NCI-H510A treated with DMSO at 0.1 percent for 48 hours (cell line): ENCODE data around the gene POLR2L.
A peak's percentile ranks its signal among the peaks of the same experiment; 100 is the strongest.

Experiments
- DNase-seq: peaks from one replicate; lab custom pipeline; 2025; lab: John Stamatoyannopoulos, UW

The POLR2L gene

DNA sequence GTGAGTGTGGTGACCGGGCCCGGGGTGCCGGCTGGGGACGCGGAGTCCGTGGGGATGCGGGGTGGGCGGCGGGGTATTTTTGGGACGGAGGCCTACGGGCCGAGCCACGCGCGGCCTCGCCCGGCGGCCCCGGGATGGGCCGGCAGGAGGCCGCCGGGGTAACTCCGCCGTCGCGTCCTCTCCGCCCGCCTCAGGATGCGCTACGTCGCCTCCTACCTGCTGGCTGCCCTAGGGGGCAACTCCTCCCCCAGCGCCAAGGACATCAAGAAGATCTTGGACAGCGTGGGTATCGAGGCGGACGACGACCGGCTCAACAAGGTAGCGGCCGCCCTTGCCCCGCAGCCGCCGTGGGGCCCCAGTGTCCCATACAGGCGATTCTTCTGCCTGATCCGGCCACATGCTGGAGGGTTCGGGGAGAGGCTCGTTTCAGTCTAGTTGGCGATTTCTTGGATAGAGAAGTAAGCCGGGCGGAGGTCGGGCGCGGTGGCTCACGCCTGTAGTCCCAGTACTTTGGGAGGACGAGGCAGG is 32.2 kb downstream of the POLR2L start:
- no peak for DNase-seq

- DNase-seq, result peak; percentile 86
These were observed 32.9 kb downstream of the POLR2L start, which contains the start of gene RPLP2 for GRCh38 chr11:809287-810039. Gene RPLP2 (plus strand): TSS chr11:809967. CDS start chr11:810235, 268 bp downstream.

- no peak for DNase-seq
These were observed 33.7 kb downstream of the POLR2L start for GRCh38 chr11:808427-809286.

DNA sequence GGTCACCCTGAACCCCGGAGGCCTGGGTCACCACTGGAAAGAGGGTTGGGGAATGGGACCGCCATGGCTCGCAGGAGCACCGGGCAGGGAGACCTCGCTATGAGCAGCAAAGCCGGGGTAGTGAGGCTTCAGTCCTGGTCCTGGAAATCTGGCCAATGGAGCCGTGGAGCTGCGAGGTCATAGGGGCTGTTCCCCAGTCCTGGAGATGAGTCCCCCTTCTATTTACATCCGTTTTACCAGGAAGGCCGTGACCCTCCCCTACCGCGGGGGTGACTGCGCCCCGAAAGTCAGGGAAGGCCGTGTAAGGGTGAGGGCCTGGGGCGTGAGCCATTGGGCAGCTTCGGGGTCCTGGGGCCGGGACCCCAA is 37.7 kb downstream of the POLR2L start:
- DNase-seq, result no peak

GRCh38 chr11:803770-804598 is 38.3 kb downstream of the POLR2L start:
- DNase-seq, result peak; percentile 25

- no peak for DNase-seq
These were observed 38.9 kb downstream of the POLR2L start for GRCh38 chr11:803467-803742.

DNA sequence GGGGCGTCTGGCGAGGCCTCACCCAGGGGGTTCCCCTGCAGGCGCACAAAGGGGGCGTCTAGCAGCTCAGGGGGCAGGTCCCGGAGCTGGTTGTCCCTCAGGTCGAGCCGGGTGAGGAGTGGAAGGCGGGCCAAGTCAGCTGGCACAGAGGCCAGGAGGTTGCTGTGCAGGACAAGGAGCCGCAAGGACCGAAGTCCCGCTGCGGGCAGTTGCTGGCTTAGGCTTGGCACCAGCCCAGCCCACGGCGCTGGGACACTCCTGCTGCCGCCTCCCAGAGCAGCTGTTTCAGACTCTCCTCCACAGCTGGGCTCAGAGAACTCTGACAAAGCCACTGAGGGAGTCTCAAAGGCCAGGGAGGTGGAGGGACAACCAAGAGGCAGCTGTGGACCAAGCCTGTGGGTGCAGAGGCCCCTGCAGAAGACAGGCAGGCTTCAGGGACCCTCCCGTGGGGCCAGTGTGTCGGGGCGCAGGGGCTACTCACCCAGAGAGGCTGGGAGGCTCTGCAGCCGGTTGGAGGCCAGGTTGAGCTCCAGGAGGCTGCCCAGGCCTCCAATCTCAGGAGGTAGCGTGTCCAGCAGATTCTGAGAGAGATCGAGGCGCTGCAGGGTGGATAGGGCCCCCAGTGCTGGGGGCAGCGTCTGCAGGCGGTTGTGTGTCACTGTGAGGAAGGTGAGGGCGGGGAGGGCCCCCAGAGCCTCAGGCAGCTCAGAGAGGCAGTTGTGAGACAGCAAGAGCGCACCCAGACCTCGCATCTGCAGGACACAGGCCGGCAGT is 39.4 kb downstream of the POLR2L start:
- DNase-seq, result no peak

DNA sequence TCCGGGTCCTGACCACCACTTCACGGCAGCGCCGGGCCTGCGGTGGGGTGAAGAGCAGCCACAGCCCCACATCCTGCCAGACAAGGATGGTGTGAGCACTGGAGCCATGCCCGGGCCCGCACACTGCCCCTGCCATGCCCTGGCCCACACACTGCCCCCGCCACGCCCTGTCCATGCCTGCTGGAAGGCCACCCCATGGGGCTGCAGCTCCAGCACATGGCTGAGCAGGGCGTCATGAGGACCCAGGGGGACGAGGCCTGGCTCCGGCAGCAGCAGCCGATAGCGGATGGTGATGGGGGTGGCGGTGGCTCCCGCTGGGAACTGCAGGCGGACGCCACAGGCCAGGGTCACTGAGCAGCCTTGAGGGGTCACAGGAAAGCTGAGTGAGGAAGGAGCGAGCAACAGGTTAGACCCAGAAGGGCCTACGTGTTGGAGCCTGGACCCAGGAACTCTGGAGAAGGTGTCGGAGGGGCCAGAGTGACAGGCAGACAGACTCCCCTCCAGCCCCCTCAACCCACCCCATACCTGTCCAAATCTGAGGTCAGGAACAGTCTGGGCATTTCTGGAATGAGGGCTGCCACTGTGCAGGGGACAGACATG is 40.2 kb downstream of the POLR2L start:
- DNase-seq, result no peak

GRCh38 chr11:801097-801780 is 41.1 kb downstream of the POLR2L start:
- DNase-seq, result no peak

GRCh38 chr11:800473-800872 is 41.9 kb downstream of the POLR2L start:
- DNase-seq, result no peak

GRCh38 chr11:799641-800316 is 42.5 kb downstream of the POLR2L start:
- no peak for DNase-seq

DNA sequence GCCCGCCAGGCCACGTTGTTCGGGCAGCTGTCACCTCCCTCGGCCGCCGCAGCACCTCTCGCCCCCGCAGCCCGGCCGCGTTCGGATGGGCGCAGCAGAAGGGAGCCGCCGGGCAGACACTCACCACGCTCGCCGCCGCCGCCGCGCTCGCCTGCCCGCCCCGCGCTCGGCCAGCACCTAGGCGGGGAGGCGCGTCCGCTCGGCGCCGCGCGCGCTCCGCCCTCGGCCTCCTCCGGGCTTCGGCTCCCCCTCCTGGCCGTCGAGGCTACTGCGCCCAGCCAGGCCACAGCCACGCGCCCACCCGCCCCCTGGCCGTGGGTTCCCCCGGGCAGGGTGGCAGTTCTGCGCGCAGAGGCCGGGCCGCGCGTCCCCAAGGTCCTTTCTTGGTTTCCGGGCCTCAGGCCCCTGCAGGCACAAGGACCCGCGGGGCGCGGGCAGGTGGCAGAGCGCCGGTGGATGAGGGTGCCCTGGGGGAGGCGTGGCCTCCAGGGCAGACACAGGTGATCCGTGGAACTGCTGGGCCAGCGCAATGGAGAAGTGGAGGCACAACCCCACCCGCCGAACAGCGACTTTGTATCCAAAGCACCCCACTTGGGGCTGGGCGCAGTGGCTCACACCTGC is 44.1 kb downstream of the POLR2L start, which contains the start of gene SLC25A22:
TSS of gene SLC25A22 (minus strand) at position 189 of the 621 bp plus-strand sequence. CDS start 3,275 bp downstream, outside the sequence.
- peak; percentile 30 for DNase-seq

GRCh38 chr11:797296-798092 is 44.8 kb downstream of the POLR2L start:
- DNase-seq, result peak; percentile 47

- DNase-seq, result no peak
These were observed 45.6 kb downstream of the POLR2L start for GRCh38 chr11:796565-797295.

GRCh38 chr11:795634-796564 is 46.4 kb downstream of the POLR2L start:
- peak; percentile 54 for DNase-seq

DNA sequence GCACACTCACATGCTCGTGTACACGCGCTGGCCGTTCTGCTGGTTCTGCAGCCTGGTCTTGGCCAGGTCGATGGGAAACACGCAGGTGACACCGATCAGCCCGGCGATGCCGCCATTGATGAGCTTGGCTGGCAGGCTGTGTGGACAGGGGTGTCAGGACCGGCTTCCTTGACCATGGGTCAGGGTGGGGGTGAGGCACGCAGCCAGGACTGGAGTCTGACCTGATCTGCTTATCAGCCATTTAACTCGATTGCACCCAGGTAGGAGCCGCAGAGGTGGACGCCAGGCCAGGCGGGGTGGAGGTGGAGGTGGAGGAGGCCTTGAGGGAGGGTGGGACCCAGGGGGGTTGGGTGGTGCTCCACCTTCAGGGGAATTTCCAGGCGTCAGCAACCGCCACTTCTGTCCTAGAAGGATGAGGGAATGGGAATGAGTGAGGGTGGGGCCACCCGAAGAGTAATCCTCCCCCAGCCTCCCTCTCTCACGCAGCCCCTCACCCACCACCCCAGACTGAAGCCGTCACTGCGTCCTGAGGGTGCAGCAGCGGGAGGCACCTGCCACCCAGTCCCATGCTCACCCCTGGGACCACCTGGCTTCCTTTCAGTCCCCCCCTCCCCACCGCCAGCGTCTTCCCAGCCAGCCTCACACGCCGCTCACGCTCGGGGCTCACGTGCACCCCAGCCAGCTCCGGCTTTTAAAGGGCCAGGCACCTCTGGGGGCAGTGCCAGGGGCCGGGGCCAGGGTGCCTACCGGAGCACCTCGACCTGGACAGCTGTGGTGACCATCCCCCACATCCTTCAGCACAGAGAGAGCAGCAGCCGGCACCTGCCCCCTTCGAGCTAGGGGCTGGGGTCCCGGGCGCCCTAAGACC is 47.3 kb downstream of the POLR2L start:
- no peak for DNase-seq
